Measurements from ENCODE around the gene LPGAT1. TPM values are rescaled to one million over a fixed set of nuclear protein-coding genes. Genes with fewer than 3 reads are reported as not detected.

LPGAT1 gene
- total and polyA plus RNA-seq, 11 donors: 5.6 to 40.0 (median 25.0) TPM

- Histone ChIP-seq H3K36me3 (no peaks in the 10 kb centered on the region), H3K27ac (peak overlapping the region in 1 of 12 donors; percentile 34), H3K9me3 (no peaks in the 10 kb centered on the region), H3K4me1 (peaks cover 0 to 13% (median 0%) of the 10 kb centered on the region in 12 donors), H3K27me3 (no peaks in the 10 kb centered on the region), H3K4me3 (no peak overlapping the region)
- intact Hi-C loops (cut with DNase I): no loop called here
- no peak for TF ChIP-seq CTCF (IDR thresholded peaks at IDR 0.05)
- TF ChIP-seq POLR2A (IDR thresholded peaks at IDR 0.05): no peak
- ATAC-seq: no peak
- DNase-seq: no peak
These were observed 12.5 kb upstream of the LPGAT1 start for GRCh38 chr1:211843018-211843417.

GRCh38 chr1:211842518-211842917 is 12.0 kb upstream of the LPGAT1 start:
- H3K27me3 ChIP-seq: no peaks in the 10 kb centered on the region
- H3K4me1 ChIP-seq: peaks cover 0 to 13% (median 0%) of the 10 kb centered on the region in 12 donors
- no peak for ATAC-seq
- H3K36me3 ChIP-seq: no peaks in the 10 kb centered on the region
- H3K4me3 ChIP-seq: no peak overlapping the region
- DNase-seq: no peak
- intact Hi-C loops (cut with DNase I): no loop called here
- H3K9me3 ChIP-seq: no peaks in the 10 kb centered on the region
- 79 to 96% (median 92%) methylated on average over 2 of the region's 2 CpGs for WGBS, 4 donors
- TF ChIP-seq CTCF (IDR thresholded peaks at IDR 0.05): no peak
- TF ChIP-seq POLR2A (IDR thresholded peaks at IDR 0.05): no peak
- peak overlapping the region in 1 of 12 donors; percentile 34 for H3K27ac ChIP-seq

GRCh38 chr1:211839106-211839505 is 8.5 kb upstream of the LPGAT1 start:
- intact Hi-C loops (cut with DNase I): loop anchor here in 1 of 10 donors (10.0 kb wide), 1 partner anchor 196 kb away; the partner anchor contains the start of genes DTL and INTS7
- no peak for DNase-seq
- H3K4me1 ChIP-seq: peaks cover 0 to 13% (median 0%) of the 10 kb centered on the region in 12 donors
- no peak for TF ChIP-seq POLR2A (IDR thresholded peaks at IDR 0.05)
- H3K27me3 ChIP-seq: peaks cover 0 to 3% (median 0%) of the 10 kb centered on the region in 9 donors
- no peak overlapping the region for H3K27ac ChIP-seq
- no peaks in the 10 kb centered on the region for H3K36me3 ChIP-seq
- 80 to 96% (median 91%) methylated on average over 1 of the region's 1 CpG for WGBS, 4 donors
- H3K9me3 ChIP-seq: no peaks in the 10 kb centered on the region
- no peak for ATAC-seq
- H3K4me3 ChIP-seq: no peak overlapping the region

GRCh38 chr1:211833174-211833820 is 2.7 kb upstream of the LPGAT1 start:
- no peak overlapping the region for H3K4me3 ChIP-seq
- H3K36me3 ChIP-seq: no peaks in the 10 kb centered on the region
- DNase-seq: no peak
- ATAC-seq: no peak
- intact Hi-C loops (cut with DNase I): loop anchor here (2.0 to 10.0 kb wide), 6 partner anchors 46 to 202 kb away; partner anchors contain the start of genes DTL (in 1 of the 10) and INTS7 (in 1 of the 10)
- H3K9me3 ChIP-seq: no peaks in the 10 kb centered on the region
- peaks cover 0 to 29% (median 10%) of the 10 kb centered on the region in 12 donors for H3K4me1 ChIP-seq
- WGBS, 4 donors: 76 to 95% (median 88%) methylated on average over 1 of the region's 1 CpG
- no peak overlapping the region for H3K27ac ChIP-seq
- TF ChIP-seq CTCF (IDR thresholded peaks at IDR 0.05): no peak
- TF ChIP-seq POLR2A (IDR thresholded peaks at IDR 0.05): no peak
- peaks cover 0 to 3% (median 0%) of the 10 kb centered on the region in 9 donors for H3K27me3 ChIP-seq

Measured in heart left ventricle (tissue), 16 donors.